Neuronal stem cell (in vitro differentiated cells): ENCODE results near the gene DNAJB7.
A peak's percentile ranks its signal among the peaks of the same experiment; 100 is the strongest.

Experiments used
- DNase-seq: peaks from one replicate; pipeline ENCODE4 v3.0.0-alpha.2; 2013; ENCODE audit warnings: low spot score
- H2AFZ ChIP-seq: one replicate; pipeline ENCODE4 v1.6.1; 2013; ENCODE audit warnings: mild to moderate bottlenecking, low read length, inconsistent platforms
- H2AK5ac ChIP-seq: 2 replicates; pipeline ENCODE4 v1.6.1; 2013; ENCODE audit warnings: low read depth, mild to moderate bottlenecking, inconsistent platforms, low read length, moderate library complexity, mixed read lengths
- H2BK120ac ChIP-seq: 2 replicates; pipeline ENCODE4 v1.6.1; 2013; ENCODE audit warnings: low read depth, mild to moderate bottlenecking, inconsistent platforms, low read length, moderate library complexity, mixed read lengths
- H2BK12ac ChIP-seq: one replicate; pipeline ENCODE4 v1.6.1; 2013; ENCODE audit warnings: low read length, inconsistent platforms
- H2BK15ac ChIP-seq: 2 replicates; pipeline ENCODE4 v1.6.1; 2013; ENCODE audit warnings: mild to moderate bottlenecking, low read length, inconsistent platforms, mixed read lengths
- H2BK5ac ChIP-seq: one replicate; pipeline ENCODE4 v1.6.1; 2013; ENCODE audit warnings: inconsistent platforms, mild to moderate bottlenecking, low read length, moderate library complexity
- H3K14ac ChIP-seq: one replicate; pipeline ENCODE4 v1.6.1; 2013; ENCODE audit warnings: low read length, inconsistent platforms
- H3K18ac ChIP-seq: 2 replicates; pipeline ENCODE4 v1.6.1; 2013; ENCODE audit warnings: low read length, inconsistent platforms
- H3K23ac ChIP-seq: 2 replicates; pipeline ENCODE4 v1.6.1; 2013; ENCODE audit warnings: low read depth, mild to moderate bottlenecking, mixed read lengths, low read length, inconsistent platforms; ENCODE audit not compliant: poor library complexity
- H3K27ac ChIP-seq: replicated peaks from 3 replicates; pipeline ENCODE4 v1.5.1; 2013; ENCODE audit warnings: low read length, inconsistent platforms
- H3K27me3 ChIP-seq, 3 experiments: 2 replicates each; pipeline ENCODE4 v1.6.1; 2013; ENCODE audit warnings: low read length in 3 of 3, mild to moderate bottlenecking in 2 of 3, inconsistent platforms in 1 of 3, low read depth in 1 of 3, mixed read lengths in 1 of 3, moderate library complexity in 1 of 3; ENCODE audit not compliant: control insufficient read depth in 3 of 3, insufficient read depth in 3 of 3
- H3K36me3 ChIP-seq, 2 donors: replicated peaks in 1 of 2; 2 replicates each; pipeline ENCODE4 v1.6.1; 2013; ENCODE audit warnings: low read length in 2 of 2; ENCODE audit not compliant: control insufficient read depth in 2 of 2, insufficient read depth in 2 of 2
- H3K4ac ChIP-seq: 2 replicates; pipeline ENCODE4 v1.6.1; 2013; ENCODE audit warnings: inconsistent platforms, mild to moderate bottlenecking, low read length, moderate library complexity
- H3K4me1 ChIP-seq, 2 donors: 1 replicate in 1 of 2; 2 replicates in 1 of 2; pipeline ENCODE4 v1.6.1; 2013; ENCODE audit warnings: low read length in 2 of 2, low read depth in 1 of 2; ENCODE audit not compliant: control insufficient read depth in 2 of 2, insufficient read depth in 1 of 2
- H3K4me2 ChIP-seq: one replicate; pipeline ENCODE4 v1.6.1; 2013; ENCODE audit warnings: mild to moderate bottlenecking, low read length, inconsistent platforms; ENCODE audit not compliant: insufficient read depth, poor library complexity, severe bottlenecking
- H3K4me3 ChIP-seq, 2 donors: 2 replicates each; pipeline ENCODE4 v1.5.1; 2013; ENCODE audit warnings: low read length in 2 of 2, mild to moderate bottlenecking in 2 of 2, inconsistent platforms in 1 of 2, moderate library complexity in 1 of 2
- H3K79me1 ChIP-seq: one replicate; pipeline ENCODE4 v1.6.1; 2013; ENCODE audit warnings: low read depth, mild to moderate bottlenecking, inconsistent platforms, low read length, moderate library complexity
- H3K9ac ChIP-seq: one replicate; pipeline ENCODE4 v1.6.1; 2013; ENCODE audit warnings: mild to moderate bottlenecking, low read depth, low read length, inconsistent platforms; ENCODE audit not compliant: poor library complexity
- H3K9me3 ChIP-seq, 2 donors: replicated peaks in 1 of 2; 2 replicates each; pipeline versions ENCODE3 to v1.6.1; 2013; ENCODE audit warnings: low read length in 2 of 2, mild to moderate bottlenecking in 2 of 2, inconsistent platforms in 1 of 2, low read depth in 1 of 2, mixed read lengths in 1 of 2, moderate library complexity in 1 of 2; ENCODE audit not compliant: control insufficient read depth in 2 of 2, insufficient read depth in 1 of 2
- H4K8ac ChIP-seq: one replicate; pipeline ENCODE4 v1.6.1; 2013; ENCODE audit warnings: low read depth, mild to moderate bottlenecking, inconsistent platforms, low read length, moderate library complexity
- H4K91ac ChIP-seq: one replicate; pipeline ENCODE4 v1.6.1; 2013; ENCODE audit warnings: low read length, low read depth, mild to moderate bottlenecking, inconsistent platforms; ENCODE audit not compliant: poor library complexity
- WGBS, 2 donors: extraction: QIAGEN DNeasy Blood & Tissue Kit; methylation state at CpG; one replicate each; pipeline ENCODE4 v1.1.7; 2013; ENCODE audit warnings: missing lambda C conversion rate in 2 of 2, mixed read lengths in 1 of 2; ENCODE audit not compliant: insufficient read length in 2 of 2, insufficient replicate concordance in 1 of 2; ENCODE audit errors: extremely low coverage in 2 of 2; 5-methylcytosine and 5-hydroxymethylcytosine counted together
- small RNA-seq: library from polyadenylated mRNA; stranded (forward); fragments of <200 nt; extraction: miRNeasy Mini kit (QIAGEN cat#:217004); gene quantifications from one replicate; pipeline ENCODE3, GENCODE V24; 2013; ENCODE audit not compliant: insufficient read depth

The DNAJB7 gene

DNA sequence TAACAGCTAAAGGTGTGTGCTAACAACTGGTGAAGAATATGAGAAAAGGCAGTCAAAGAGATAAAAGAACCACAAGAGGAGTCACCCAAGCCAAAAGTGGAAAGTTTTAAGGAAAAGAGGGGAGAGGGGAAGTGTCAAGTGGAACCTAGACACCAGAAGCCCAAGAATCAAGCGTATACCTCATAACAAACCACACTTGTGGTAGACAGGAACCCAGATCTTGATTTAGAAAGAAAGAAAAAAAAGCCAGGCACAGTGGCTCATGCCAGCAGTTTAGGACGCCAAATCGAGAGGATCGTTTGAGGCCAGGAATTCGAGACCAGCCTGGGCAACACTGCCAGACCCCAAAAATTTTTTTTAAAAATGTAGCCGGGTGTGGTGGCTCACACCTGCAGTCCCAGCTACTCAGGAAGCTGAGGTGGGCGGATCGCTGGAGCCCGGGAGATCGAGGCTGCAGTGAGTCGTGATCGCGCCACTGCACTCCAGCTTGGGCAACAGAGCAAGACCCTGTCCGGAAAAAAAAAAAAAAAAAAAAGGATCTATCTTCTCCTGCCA is 43.6 kb downstream of the DNAJB7 start:
- Histone ChIP-seq H3K4me1 (peaks cover 0 to 3% of the 10 kb centered on the region in 2 donors), H3K23ac (no peak overlapping the region), H3K9ac (no peak overlapping the region), H3K14ac (no peak overlapping the region), H3K36me3 (peaks cover 0 to 22% of the 10 kb centered on the region in 2 donors), H4K91ac (no peak overlapping the region), H3K27me3 (no peaks in the 10 kb centered on the region), H2BK12ac (no peak overlapping the region), H3K4ac (no peak overlapping the region), H2BK120ac (no peak overlapping the region), H3K4me2 (peak overlapping the region; percentile 94), H2AFZ (peak overlapping the region; percentile 98), H3K4me3 (peak overlapping the region; percentile 93 to 95), H2BK15ac (no peak overlapping the region), H2AK5ac (peak overlapping the region; percentile 53), H3K79me1 (peaks cover 4% of the 10 kb centered on the region), H3K9me3 (no peaks in the 10 kb centered on the region), H4K8ac (no peak overlapping the region), H3K18ac (no peak overlapping the region), H2BK5ac (no peak overlapping the region), H3K27ac (no peak overlapping the region)
- DNase-seq = no peak
- no CpG with 5 or more reads among the region's 14 CpGs for WGBS, 2 donors

- H3K4me3 ChIP-seq = peak overlapping the region in 1 of 2 donors; percentile 95
- no peak overlapping the region for H3K9ac ChIP-seq
- H4K8ac ChIP-seq = no peak overlapping the region
- no peak overlapping the region for H2BK5ac ChIP-seq
- WGBS, 2 donors = no CpG with 5 or more reads among the region's 4 CpGs
- no peak overlapping the region for H3K4me2 ChIP-seq
- H2BK12ac ChIP-seq = no peak overlapping the region
- DNase-seq = no peak
- H3K4ac ChIP-seq = no peak overlapping the region
- no peak overlapping the region for H4K91ac ChIP-seq
- no peak overlapping the region for H2BK120ac ChIP-seq
- H3K18ac ChIP-seq = no peak overlapping the region
- no peak overlapping the region for H2AFZ ChIP-seq
- no peak overlapping the region for H3K27ac ChIP-seq
- H3K36me3 ChIP-seq = peaks cover 0 to 22% of the 10 kb centered on the region in 2 donors
- peaks cover 4% of the 10 kb centered on the region for H3K79me1 ChIP-seq
- no peak overlapping the region for H2AK5ac ChIP-seq
- H3K9me3 ChIP-seq = no peaks in the 10 kb centered on the region
- H3K4me1 ChIP-seq = peaks cover 0 to 3% of the 10 kb centered on the region in 2 donors
- no peak overlapping the region for H3K23ac ChIP-seq
- no peak overlapping the region for H3K14ac ChIP-seq
- H2BK15ac ChIP-seq = no peak overlapping the region
- H3K27me3 ChIP-seq = no peaks in the 10 kb centered on the region
Measured at GRCh38 chr22:40817737-40818136, 44.2 kb downstream of the DNAJB7 start.

DNA sequence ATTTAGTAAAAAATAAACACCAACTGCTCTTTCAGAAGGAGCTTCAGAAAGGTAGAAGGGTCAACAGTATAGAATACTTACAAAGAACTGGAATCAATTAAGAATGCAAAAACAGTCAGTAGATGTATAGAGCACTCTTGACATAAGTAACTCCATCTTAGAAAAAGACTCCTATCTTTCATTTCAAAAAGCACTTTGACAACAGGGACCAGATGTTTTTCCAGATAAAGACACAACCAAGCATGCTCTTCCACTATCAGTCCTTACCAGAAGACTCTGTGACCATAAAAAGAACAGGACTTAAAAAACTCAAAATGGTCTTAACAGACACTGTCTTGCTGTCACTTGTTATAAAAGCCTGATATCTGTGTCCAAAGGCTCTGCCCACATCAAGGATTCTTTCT is 48.0 kb downstream of the DNAJB7 start:
- H2BK120ac ChIP-seq = no peak overlapping the region
- H3K23ac ChIP-seq = no peak overlapping the region
- no peak overlapping the region for H3K4me2 ChIP-seq
- no peak for DNase-seq
- H2AK5ac ChIP-seq = no peak overlapping the region
- H3K9ac ChIP-seq = no peak overlapping the region
- H3K4me3 ChIP-seq = no peak overlapping the region
- no peaks in the 10 kb centered on the region for H3K9me3 ChIP-seq
- H3K27ac ChIP-seq = no peak overlapping the region
- no peak overlapping the region for H3K14ac ChIP-seq
- no peaks in the 10 kb centered on the region for H3K27me3 ChIP-seq
- H2BK5ac ChIP-seq = no peak overlapping the region
- peaks cover 3% of the 10 kb centered on the region for H3K79me1 ChIP-seq
- H2AFZ ChIP-seq = no peak overlapping the region
- H2BK12ac ChIP-seq = no peak overlapping the region
- no peak overlapping the region for H4K8ac ChIP-seq
- no peak overlapping the region for H2BK15ac ChIP-seq
- H3K4ac ChIP-seq = no peak overlapping the region
- H3K36me3 ChIP-seq = peaks cover 0 to 20% of the 10 kb centered on the region in 2 donors
- H3K18ac ChIP-seq = no peak overlapping the region
- no peak overlapping the region for H4K91ac ChIP-seq
- H3K4me1 ChIP-seq = peaks cover 0 to 2% of the 10 kb centered on the region in 2 donors

Small RNAs within 50 kb of the gene (small RNA-seq; reads per million reads assigned to genes)
- gene MIR4766 = 1.6 reads per million
